Transverse colon (tissue), 4 donors: Measurements from ENCODE around the gene TRIM37. TPM values are rescaled to one million over a fixed set of nuclear protein-coding genes. Genes with fewer than 3 reads are reported as not detected.

Experiments used
- DNase-seq: peaks from one replicate; pipeline ENCODE4 v3.0.0-alpha.2; 2019
- H3K27ac ChIP-seq, 4 donors: fragments of 200-600 bp; sonication (generic); 2 replicates each; pipeline ENCODE4 v1.5.1; 2016 to 2018; ENCODE audit warnings: inconsistent platforms in 4 of 4
- H3K27me3 ChIP-seq: fragments of 200-600 bp; sonication (generic); 2 replicates; pipeline ENCODE4 v1.5.1; 2017; ENCODE audit warnings: inconsistent platforms
- H3K36me3 ChIP-seq, 4 donors: fragments of 200-600 bp; sonication (generic); 2 replicates each; pipeline ENCODE4 v1.5.1; 2017 to 2019; ENCODE audit warnings: inconsistent platforms in 4 of 4
- H3K4me1 ChIP-seq, 4 donors: fragments of 200-600 bp; sonication (generic); 2 replicates each; pipeline ENCODE4 v1.5.1; 2017 to 2020; ENCODE audit warnings: inconsistent platforms in 4 of 4
- H3K4me3 ChIP-seq, 4 donors: fragments of 200-600 bp; sonication (generic); 1 replicate in 1 of 4; 2 replicates in 3 of 4; pipeline versions ENCODE4 v1.5.1 to v1.6.1; 2017 to 2019; ENCODE audit warnings: inconsistent platforms in 4 of 4
- H3K9me3 ChIP-seq, 2 donors: fragments of 200-600 bp; sonication (generic); 2 replicates each; pipeline ENCODE4 v1.5.1; 2017 to 2019; ENCODE audit warnings: inconsistent platforms in 2 of 2
- EP300 ChIP-seq: sonication (generic); formaldehyde crosslinking; IDR thresholded peaks from one replicate; pipeline ENCODE4 v1.6.1; 2017; ENCODE audit warnings: antibody characterized with exemption, low read depth
- POLR2A ChIP-seq: fragments of 450-650 bp; IDR thresholded peaks from one replicate; pipeline ENCODE4 v1.6.1; 2016; ENCODE audit warnings: antibody characterized with exemption, mild to moderate bottlenecking, moderate library complexity
- POLR2AphosphoS5 ChIP-seq, 3 donors: sonication (generic); formaldehyde crosslinking; IDR thresholded peaks; one replicate each; pipeline ENCODE4 v1.6.1; 2016; ENCODE audit warnings: antibody characterized with exemption in 3 of 3
- WGBS, 2 donors: methylation state at CpG; one replicate each; pipeline ENCODE4 v1.1.5; 2018; ENCODE audit warnings: low coverage in 1 of 2; 5-methylcytosine and 5-hydroxymethylcytosine counted together
- in situ Hi-C, 4 donors: fragments of 200-750 bp; cut with MboI; loops; one replicate each; pipeline versions ENCODE4 v1.15.0 to v1.15.1; 2017; ENCODE audit warnings: low sequenced_read_pairs in 3 of 4, low pct_ligation_motif_present in 1 of 4, low pct_unique_long_range_greater_than_20kb in 1 of 4
- intact Hi-C: fragments of 100-400 bp; cut with DNase I; formaldehyde crosslinking; loops from one replicate; pipeline ENCODE4 v1.15.1; 2023; ENCODE audit warnings: low total_unique reads
- total RNA-seq, 4 donors: library from RNA; depleted of rRNA; stranded (reverse); fragments of >200 nt; gene quantifications; one replicate each; pipeline ENCODE4 v1.1.0, GENCODE V29; 2016
- TF ChIP-seq, protein P1 (sequence below), 5 experiments: fragments of 200-600 bp in 3 of 5; fragments of 450-650 bp in 2 of 5; sonication (generic) in 3 of 5; IDR thresholded peaks; 1 replicate in 2 of 5; 2 replicates in 3 of 5; pipeline ENCODE4 v1.5.1; 2016 to 2017; ENCODE audit warnings: antibody characterized with exemption in 5 of 5, inconsistent platforms in 3 of 5, mild to moderate bottlenecking in 2 of 5, moderate library complexity in 1 of 5

Gene TRIM37
- total RNA-seq, 4 donors from 2014 or later, result 2.2 to 18.3 (median 14.7) TPM

DNA sequence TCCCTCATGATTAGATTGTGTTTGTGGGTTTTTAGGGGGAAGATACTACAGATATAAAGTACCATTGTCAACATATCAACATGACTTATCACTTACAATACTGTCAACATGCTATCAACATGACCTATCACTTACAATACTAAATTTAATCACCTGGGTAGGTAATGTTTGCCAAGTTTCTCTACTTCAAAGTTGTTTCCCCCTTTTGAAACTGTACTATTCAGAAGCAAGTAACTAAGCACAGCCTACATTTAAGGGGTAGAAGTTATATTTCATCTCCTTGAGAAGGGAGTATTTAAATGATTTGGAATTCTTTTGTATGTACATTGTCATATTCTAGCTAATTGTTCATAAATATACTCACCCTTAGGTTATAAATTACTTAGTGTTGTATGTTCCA is 68.7 kb downstream of the TRIM37 start:
- Histone ChIP-seq H3K27ac (no peak overlapping the region), H3K36me3 (peaks cover 0 to 17% (median 7%) of the 10 kb centered on the region in 4 donors), H3K9me3 (no peaks in the 10 kb centered on the region), H3K27me3 (no peaks in the 10 kb centered on the region), H3K4me1 (no peaks in the 10 kb centered on the region), H3K4me3 (no peak overlapping the region)
- TF ChIP-seq EP300 (no peak), POLR2A (no peak), POLR2AphosphoS5 (IDR thresholded peaks at IDR 0.05) (no peak)
- TF ChIP-seq, protein P1, sequence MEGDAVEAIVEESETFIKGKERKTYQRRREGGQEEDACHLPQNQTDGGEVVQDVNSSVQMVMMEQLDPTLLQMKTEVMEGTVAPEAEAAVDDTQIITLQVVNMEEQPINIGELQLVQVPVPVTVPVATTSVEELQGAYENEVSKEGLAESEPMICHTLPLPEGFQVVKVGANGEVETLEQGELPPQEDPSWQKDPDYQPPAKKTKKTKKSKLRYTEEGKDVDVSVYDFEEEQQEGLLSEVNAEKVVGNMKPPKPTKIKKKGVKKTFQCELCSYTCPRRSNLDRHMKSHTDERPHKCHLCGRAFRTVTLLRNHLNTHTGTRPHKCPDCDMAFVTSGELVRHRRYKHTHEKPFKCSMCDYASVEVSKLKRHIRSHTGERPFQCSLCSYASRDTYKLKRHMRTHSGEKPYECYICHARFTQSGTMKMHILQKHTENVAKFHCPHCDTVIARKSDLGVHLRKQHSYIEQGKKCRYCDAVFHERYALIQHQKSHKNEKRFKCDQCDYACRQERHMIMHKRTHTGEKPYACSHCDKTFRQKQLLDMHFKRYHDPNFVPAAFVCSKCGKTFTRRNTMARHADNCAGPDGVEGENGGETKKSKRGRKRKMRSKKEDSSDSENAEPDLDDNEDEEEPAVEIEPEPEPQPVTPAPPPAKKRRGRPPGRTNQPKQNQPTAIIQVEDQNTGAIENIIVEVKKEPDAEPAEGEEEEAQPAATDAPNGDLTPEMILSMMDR (IDR thresholded peaks at IDR 0.05), result no peak
- in situ Hi-C loops (loop anchor here in 1 of 4 donors (25.0 kb wide), 1 partner anchor 101 kb away; no protein-coding TSS in a partner anchor), intact Hi-C loops (no loop called here)
- DNase-seq, result no peak

DNA sequence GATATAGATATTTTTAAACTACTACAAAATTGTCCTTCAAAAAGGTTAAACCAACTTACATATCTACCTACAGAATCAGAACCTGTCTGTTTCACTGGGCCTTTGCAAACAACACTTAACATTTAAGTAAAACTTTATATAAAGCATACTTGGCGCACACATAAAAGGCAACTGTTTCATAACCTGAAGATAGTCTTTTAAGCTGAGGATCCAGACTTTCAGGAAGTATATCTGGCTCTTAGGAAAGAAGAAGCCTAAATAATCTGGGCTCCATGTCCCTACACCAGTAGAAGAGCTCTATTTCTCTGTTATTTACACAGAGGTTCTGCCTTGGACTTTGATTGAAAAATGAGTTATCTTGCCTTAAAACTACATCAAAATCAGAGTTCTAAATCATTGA is 75.9 kb downstream of the TRIM37 start:
- H3K36me3 ChIP-seq, result peaks cover 0 to 10% (median 3%) of the 10 kb centered on the region in 4 donors
- TF ChIP-seq, protein P1 (IDR thresholded peaks at IDR 0.05), result no peak
- TF ChIP-seq POLR2A (no peak), EP300 (no peak), POLR2AphosphoS5 (IDR thresholded peaks at IDR 0.05) (no peak)
- WGBS, 2 donors, result 100% methylated on average over 1 of the region's 1 CpG

GRCh38 chr17:59028328-59028727 is 78.4 kb downstream of the TRIM37 start:
- DNase-seq, result no peak
- in situ Hi-C loops, result loop anchor here in 1 of 4 donors (25.0 kb wide), 1 partner anchor 91 kb away; no protein-coding TSS in a partner anchor
- no peak overlapping the region for H3K27ac ChIP-seq
- no peaks in the 10 kb centered on the region for H3K27me3 ChIP-seq
- peaks cover 0 to 3% (median 0%) of the 10 kb centered on the region in 4 donors for H3K4me1 ChIP-seq
- 91 to 92% methylated on average over 6 of the region's 6 CpGs for WGBS, 2 donors
- TF ChIP-seq, protein P1 (IDR thresholded peaks at IDR 0.05), result no peak
- TF ChIP-seq POLR2A, result no peak
- TF ChIP-seq EP300, result no peak
- no peak for TF ChIP-seq POLR2AphosphoS5 (IDR thresholded peaks at IDR 0.05)
- H3K4me3 ChIP-seq, result no peak overlapping the region
- peaks cover 0 to 10% (median 3%) of the 10 kb centered on the region in 4 donors for H3K36me3 ChIP-seq
- intact Hi-C loops, result no loop called here
- no peaks in the 10 kb centered on the region for H3K9me3 ChIP-seq

More for the DNA sequence above, 75.9 kb downstream of the TRIM37 start:
- Histone ChIP-seq H3K4me3 (no peak overlapping the region), H3K4me1 (peaks cover 0 to 3% (median 0%) of the 10 kb centered on the region in 4 donors), H3K27me3 (no peaks in the 10 kb centered on the region), H3K27ac (no peak overlapping the region), H3K9me3 (no peaks in the 10 kb centered on the region)
- intact Hi-C loops (no loop called here), in situ Hi-C loops (loop anchor here in 1 of 4 donors (25.0 kb wide), 1 partner anchor 94 kb away; no protein-coding TSS in a partner anchor)
- no peak for DNase-seq

GRCh38 chr17:59027750-59028149 is 78.9 kb downstream of the TRIM37 start:
- no peaks in the 10 kb centered on the region for H3K27me3 ChIP-seq
- H3K27ac ChIP-seq, result no peak overlapping the region
- no peak for DNase-seq
- peaks cover 0 to 3% (median 0%) of the 10 kb centered on the region in 4 donors for H3K4me1 ChIP-seq
- intact Hi-C loops, result no loop called here
- H3K36me3 ChIP-seq, result peaks cover 0 to 10% (median 3%) of the 10 kb centered on the region in 4 donors
- no peaks in the 10 kb centered on the region for H3K9me3 ChIP-seq
- H3K4me3 ChIP-seq, result no peak overlapping the region
- WGBS, 2 donors, result 74 to 82% methylated on average over 4 of the region's 4 CpGs
- in situ Hi-C loops, result loop anchor here in 1 of 4 donors (25.0 kb wide), 1 partner anchor 90 kb away; no protein-coding TSS in a partner anchor
- TF ChIP-seq, protein P1 (IDR thresholded peaks at IDR 0.05), result no peak
- no peak for TF ChIP-seq POLR2AphosphoS5 (IDR thresholded peaks at IDR 0.05)
- TF ChIP-seq EP300, result no peak
- TF ChIP-seq POLR2A, result no peak
